RKO (cell line): ENCODE measurements around the gene MAIP1.

Experiments
- DNase-seq: peaks from one replicate; pipeline ENCODE4 v3.0.0-alpha.2; 2016; ENCODE audit warnings: low spot score

MAIP1 gene

GRCh38 chr2:199950396-199950795 lies 5.0 kb upstream of the MAIP1 start:
- no peak for DNase-seq

GRCh38 chr2:199951023-199951422 lies 4.4 kb upstream of the MAIP1 start:
- DNase-seq, result no peak

- DNase-seq, result no peak
These were observed 409 bp upstream of the MAIP1 start for GRCh38 chr2:199955007-199955338.

- DNase-seq, result peak; percentile 41
These were observed 639 bp downstream of the MAIP1 start for GRCh38 chr2:199956062-199956380.

GRCh38 chr2:199958014-199958413 lies 2.6 kb downstream of the MAIP1 start:
- no peak for DNase-seq

GRCh38 chr2:199962203-199962602 lies 6.8 kb downstream of the MAIP1 start:
- no peak for DNase-seq

GRCh38 chr2:199966405-199966804 lies 11.0 kb downstream of the MAIP1 start:
- DNase-seq, result no peak

GRCh38 chr2:199966976-199967375 lies 11.6 kb downstream of the MAIP1 start:
- DNase-seq, result no peak

- no peak for DNase-seq
These were observed 12.7 kb downstream of the MAIP1 start for GRCh38 chr2:199968126-199968525.

GRCh38 chr2:199972088-199972626 lies 16.8 kb downstream of the MAIP1 start:
- no peak for DNase-seq

- DNase-seq, result peak; percentile 70
These were observed 18.3 kb downstream of the MAIP1 start for GRCh38 chr2:199973703-199974102.

GRCh38 chr2:199975273-199975895 lies 20.0 kb downstream of the MAIP1 start:
- DNase-seq, result peak; percentile 39

GRCh38 chr2:199977984-199978415 lies 22.6 kb downstream of the MAIP1 start:
- peak; percentile 40 for DNase-seq

- no peak for DNase-seq
These were observed 24.0 kb downstream of the MAIP1 start for GRCh38 chr2:199979398-199979797.

- DNase-seq, result peak; percentile 82
These were observed 24.6 kb downstream of the MAIP1 start for GRCh38 chr2:199979832-199980628.

- DNase-seq, result no peak
These were observed 26.9 kb downstream of the MAIP1 start for GRCh38 chr2:199982126-199982843.

GRCh38 chr2:199983534-199983933 lies 28.2 kb downstream of the MAIP1 start:
- no peak for DNase-seq

- no peak for DNase-seq
These were observed 28.8 kb downstream of the MAIP1 start for GRCh38 chr2:199984159-199984558.

GRCh38 chr2:199984755-199985154 lies 29.4 kb downstream of the MAIP1 start:
- no peak for DNase-seq

GRCh38 chr2:199985625-199986207 lies 30.3 kb downstream of the MAIP1 start:
- peak; percentile 79 for DNase-seq

- DNase-seq, result no peak
These were observed 32.2 kb downstream of the MAIP1 start for GRCh38 chr2:199987586-199987985.

GRCh38 chr2:199988151-199988550 lies 32.8 kb downstream of the MAIP1 start:
- no peak for DNase-seq

- no peak for DNase-seq
These were observed 34.4 kb downstream of the MAIP1 start for GRCh38 chr2:199989822-199990221.
